Osteoblast (primary cell): ENCODE data around the gene MEF2B. TPM values are rescaled to one million over a fixed set of nuclear protein-coding genes. Genes with fewer than 3 reads are reported as not detected.

Experiments used
- DNase-seq: peaks from one replicate; pipeline ENCODE4 v3.0.0; 2011; ENCODE audit warnings: low spot score, mixed read lengths; ENCODE audit not compliant: insufficient read length; ENCODE audit errors: missing footprints
- H2AFZ ChIP-seq: 2 replicates; pipeline ENCODE4 v1.6.0; 2011; ENCODE audit warnings: mild to moderate bottlenecking, low read length
- H3K27ac ChIP-seq: 2 replicates; pipeline ENCODE4 v1.5.1; 2011; ENCODE audit warnings: mild to moderate bottlenecking, low read depth, low read length, moderate library complexity
- H3K27me3 ChIP-seq: 2 replicates; pipeline ENCODE4 v1.6.0; 2012; ENCODE audit warnings: mild to moderate bottlenecking, control low read depth, inconsistent platforms, low read length, moderate library complexity; ENCODE audit not compliant: insufficient read depth
- H3K36me3 ChIP-seq: 2 replicates; pipeline ENCODE4 v1.5.1; 2011; ENCODE audit warnings: mild to moderate bottlenecking, low read length, control low read depth, moderate library complexity; ENCODE audit not compliant: insufficient read depth
- H3K4me1 ChIP-seq: 2 replicates; pipeline ENCODE4 v1.5.1; 2011; ENCODE audit warnings: mild to moderate bottlenecking, low read length, control low read depth, moderate library complexity; ENCODE audit not compliant: insufficient read depth
- H3K4me2 ChIP-seq: 2 replicates; pipeline ENCODE4 v1.6.0; 2011; ENCODE audit warnings: mild to moderate bottlenecking, low read length; ENCODE audit not compliant: insufficient read depth
- H3K4me3 ChIP-seq: fragments of 200-600 bp; sonication (generic); 3 replicates; pipeline ENCODE4 v1.5.1; 2012; ENCODE audit warnings: mild to moderate bottlenecking, low read length, inconsistent platforms; ENCODE audit not compliant: insufficient read depth
- H3K79me2 ChIP-seq: 2 replicates; pipeline ENCODE4 v1.6.0; 2012; ENCODE audit warnings: mild to moderate bottlenecking, low read length, control low read depth, inconsistent platforms; ENCODE audit not compliant: insufficient read depth
- H3K9me3 ChIP-seq: 2 replicates; pipeline ENCODE4 v1.5.1; 2011; ENCODE audit warnings: low read depth, low read length, control low read depth
- H4K20me1 ChIP-seq: 2 replicates; pipeline ENCODE4 v1.6.0; 2012; ENCODE audit warnings: mild to moderate bottlenecking, low read length, control low read depth; ENCODE audit not compliant: insufficient read depth
- total RNA-seq: library from RNA; depleted of rRNA; stranded (reverse); fragments of >200 nt; gene quantifications from 2 replicates; pipeline ENCODE4 v1.2.3, GENCODE V29; 2012
- TF ChIP-seq, protein P1 (sequence below): IDR thresholded peaks from 2 replicates; pipeline ENCODE4 v1.5.1; 2011; ENCODE audit warnings: mild to moderate bottlenecking, low read depth, low read length, moderate library complexity; ENCODE audit errors: extremely low read depth

Gene MEF2B
- total RNA-seq, 1 donor = 0.36 TPM

DNA sequence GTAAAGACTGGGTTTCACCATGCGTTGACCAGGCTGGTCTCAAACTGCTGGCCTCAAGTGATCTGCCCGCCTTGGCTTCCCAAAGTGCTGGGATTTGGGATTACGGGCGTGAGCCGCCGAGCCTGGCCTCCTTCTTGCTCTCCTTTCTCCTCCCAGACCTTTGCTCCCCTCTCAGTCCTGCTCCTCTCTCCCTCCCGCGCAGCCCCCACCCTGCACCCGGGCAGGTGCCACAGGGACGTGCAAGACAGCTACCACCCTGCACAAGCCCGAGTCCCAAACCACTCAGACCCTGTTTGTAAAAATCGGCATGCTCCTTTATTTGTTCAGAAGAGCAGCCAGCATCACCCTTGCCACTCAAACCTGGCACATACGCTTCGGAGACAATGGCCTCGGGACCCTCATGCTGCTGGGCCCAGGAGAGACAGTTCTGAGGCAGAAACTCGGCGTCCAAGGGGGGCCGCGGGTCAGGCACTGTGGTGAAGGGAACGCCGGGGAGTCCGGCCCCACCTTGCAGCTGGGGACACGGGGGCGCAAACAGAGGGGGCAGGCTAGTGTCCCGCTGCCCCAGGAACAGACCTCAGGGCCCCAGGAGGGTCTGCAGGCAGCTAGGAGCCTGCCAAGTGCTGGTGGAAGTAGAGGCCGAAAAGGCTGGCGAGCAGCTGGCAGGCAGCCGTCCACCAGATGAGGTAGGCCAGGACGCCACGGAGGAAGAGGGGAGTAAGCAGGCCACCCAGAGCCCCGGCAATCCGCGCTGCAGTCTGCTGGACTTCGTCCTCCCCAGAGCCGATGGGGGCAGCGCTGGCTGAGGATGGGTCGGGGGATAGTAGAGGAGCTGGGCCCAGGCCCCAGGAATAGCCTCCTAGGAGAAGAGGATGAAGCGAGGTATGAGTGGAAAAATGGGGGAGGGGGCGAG, 50.5 kb downstream of the MEF2B start:
- H3K36me3 ChIP-seq = no peaks in the 10 kb centered on the region
- peak; percentile 62 for DNase-seq
- H3K27ac ChIP-seq = no peak overlapping the region
- H2AFZ ChIP-seq = no peak overlapping the region
- no peaks in the 10 kb centered on the region for H3K79me2 ChIP-seq
- TF ChIP-seq, protein P1, sequence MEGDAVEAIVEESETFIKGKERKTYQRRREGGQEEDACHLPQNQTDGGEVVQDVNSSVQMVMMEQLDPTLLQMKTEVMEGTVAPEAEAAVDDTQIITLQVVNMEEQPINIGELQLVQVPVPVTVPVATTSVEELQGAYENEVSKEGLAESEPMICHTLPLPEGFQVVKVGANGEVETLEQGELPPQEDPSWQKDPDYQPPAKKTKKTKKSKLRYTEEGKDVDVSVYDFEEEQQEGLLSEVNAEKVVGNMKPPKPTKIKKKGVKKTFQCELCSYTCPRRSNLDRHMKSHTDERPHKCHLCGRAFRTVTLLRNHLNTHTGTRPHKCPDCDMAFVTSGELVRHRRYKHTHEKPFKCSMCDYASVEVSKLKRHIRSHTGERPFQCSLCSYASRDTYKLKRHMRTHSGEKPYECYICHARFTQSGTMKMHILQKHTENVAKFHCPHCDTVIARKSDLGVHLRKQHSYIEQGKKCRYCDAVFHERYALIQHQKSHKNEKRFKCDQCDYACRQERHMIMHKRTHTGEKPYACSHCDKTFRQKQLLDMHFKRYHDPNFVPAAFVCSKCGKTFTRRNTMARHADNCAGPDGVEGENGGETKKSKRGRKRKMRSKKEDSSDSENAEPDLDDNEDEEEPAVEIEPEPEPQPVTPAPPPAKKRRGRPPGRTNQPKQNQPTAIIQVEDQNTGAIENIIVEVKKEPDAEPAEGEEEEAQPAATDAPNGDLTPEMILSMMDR = no peak
- no peaks in the 10 kb centered on the region for H3K27me3 ChIP-seq
- H3K4me3 ChIP-seq = no peak overlapping the region
- no peak overlapping the region for H3K4me2 ChIP-seq
- H4K20me1 ChIP-seq = no peaks in the 10 kb centered on the region
- H3K9me3 ChIP-seq = peaks cover 5% of the 10 kb centered on the region
- H3K4me1 ChIP-seq = no peaks in the 10 kb centered on the region

DNA sequence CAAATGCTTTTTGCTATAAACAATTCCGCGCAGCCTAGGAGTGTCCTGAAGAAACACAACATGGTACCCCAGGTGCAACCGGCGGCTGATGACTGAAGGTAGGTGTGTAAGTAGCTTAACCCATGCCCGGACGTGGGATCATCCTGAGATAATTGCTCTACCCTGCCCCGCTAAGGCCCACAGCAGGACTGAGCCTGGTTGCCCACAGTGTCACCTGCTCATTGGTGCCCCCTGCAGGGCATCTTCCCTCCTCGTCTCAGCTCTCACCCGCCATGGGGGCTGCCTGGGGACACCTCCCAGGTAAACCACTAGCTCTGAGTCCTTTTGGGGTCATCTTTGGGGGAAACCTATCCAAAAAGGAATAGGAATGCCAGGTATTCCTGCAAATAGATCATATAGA, 54.1 kb downstream of the MEF2B start:
- Histone ChIP-seq H3K4me3 (no peak overlapping the region), H3K27ac (no peak overlapping the region), H3K4me1 (no peaks in the 10 kb centered on the region), H4K20me1 (no peaks in the 10 kb centered on the region), H3K4me2 (no peak overlapping the region), H3K36me3 (no peaks in the 10 kb centered on the region), H2AFZ (no peak overlapping the region), H3K9me3 (no peaks in the 10 kb centered on the region), H3K79me2 (no peaks in the 10 kb centered on the region), H3K27me3 (no peaks in the 10 kb centered on the region)
- DNase-seq = peak; percentile 93
- TF ChIP-seq, protein P1 = peak; percentile 49

DNA sequence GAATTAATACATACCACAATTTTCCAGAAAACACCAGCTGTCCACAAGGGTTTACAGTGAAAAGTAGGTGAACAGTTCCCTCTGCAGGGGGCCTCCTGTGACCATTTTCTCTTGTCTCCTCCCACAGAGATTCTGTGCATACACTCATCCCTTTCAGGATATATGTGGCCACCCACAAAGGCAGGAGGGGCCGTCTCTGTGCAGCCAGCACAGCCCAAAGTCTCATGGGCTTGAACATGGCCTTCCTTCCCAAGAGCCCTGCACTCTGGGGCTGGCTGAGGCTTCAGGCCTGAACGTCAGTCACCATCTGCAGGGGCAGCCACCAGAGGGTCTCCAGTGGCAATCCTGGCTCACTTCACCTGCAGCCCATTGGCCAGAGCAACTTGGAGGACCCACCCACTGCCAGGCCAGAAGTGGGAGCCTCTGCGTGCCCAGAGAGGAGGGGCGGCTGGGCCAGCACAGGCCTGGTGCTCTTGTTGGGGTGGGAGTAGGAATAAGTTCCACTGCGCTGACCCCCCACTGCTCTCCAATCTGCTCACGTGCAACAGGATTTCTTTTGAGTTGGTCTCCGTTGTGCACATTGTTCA, 56.9 kb downstream of the MEF2B start:
- TF ChIP-seq, protein P1 = no peak
- Histone ChIP-seq H3K79me2 (no peaks in the 10 kb centered on the region), H3K36me3 (no peaks in the 10 kb centered on the region), H3K4me1 (peaks cover 3% of the 10 kb centered on the region), H3K4me3 (no peak overlapping the region), H3K27me3 (no peaks in the 10 kb centered on the region), H2AFZ (no peak overlapping the region), H3K27ac (no peak overlapping the region), H3K9me3 (no peaks in the 10 kb centered on the region), H4K20me1 (no peaks in the 10 kb centered on the region), H3K4me2 (no peak overlapping the region)
- peak; percentile 94 for DNase-seq

DNA sequence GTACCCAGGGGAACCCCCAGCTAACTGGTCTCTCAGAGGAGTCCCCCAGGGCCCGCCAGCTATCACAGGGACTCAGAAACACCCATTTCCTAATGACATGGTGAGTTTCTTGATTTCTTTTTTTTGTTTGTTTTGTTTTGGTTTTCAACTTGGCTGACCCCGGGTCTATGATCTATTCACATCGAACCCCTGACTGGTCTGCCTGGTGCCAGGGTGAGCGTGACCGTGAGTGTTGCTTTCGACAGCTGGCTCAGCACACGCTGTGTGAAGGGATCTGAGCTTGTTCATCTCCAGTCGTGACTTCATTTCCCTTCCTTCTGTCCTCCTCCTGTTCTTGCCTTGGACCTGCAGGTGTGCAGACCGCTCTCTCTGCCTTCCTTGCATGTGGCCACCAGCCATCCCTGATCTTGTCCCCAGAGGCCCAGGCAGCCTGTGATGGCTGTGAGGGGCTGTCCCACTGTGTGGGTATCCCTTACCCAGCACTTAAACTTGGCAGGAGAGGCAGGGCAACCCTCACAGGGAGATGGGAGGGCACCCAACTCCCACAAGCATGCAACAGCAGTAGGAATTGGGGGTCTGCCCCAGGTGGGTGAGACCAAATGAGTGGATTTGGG, 58.0 kb downstream of the MEF2B start:
- no peaks in the 10 kb centered on the region for H3K27me3 ChIP-seq
- H3K36me3 ChIP-seq = no peaks in the 10 kb centered on the region
- H3K27ac ChIP-seq = no peak overlapping the region
- H4K20me1 ChIP-seq = no peaks in the 10 kb centered on the region
- H3K9me3 ChIP-seq = no peaks in the 10 kb centered on the region
- no peak overlapping the region for H3K4me3 ChIP-seq
- H3K4me2 ChIP-seq = no peak overlapping the region
- H2AFZ ChIP-seq = no peak overlapping the region
- no peaks in the 10 kb centered on the region for H3K79me2 ChIP-seq
- TF ChIP-seq, protein P1 = no peak
- peak; percentile 80 for DNase-seq
- peaks cover 3% of the 10 kb centered on the region for H3K4me1 ChIP-seq
